Fibroblast of lung (primary cell): ENCODE results near the gene FAM13B. TPM values are rescaled to one million over a fixed set of nuclear protein-coding genes. Genes with fewer than 3 reads are reported as not detected.

ENCODE experiments used
- DNase-seq, 2 donors: peaks; one replicate each; pipeline versions ENCODE4 v3.0.0 to v3.0.0-alpha.2; 2010; ENCODE audit warnings: low read depth in 2 of 2
- H2AFZ ChIP-seq: 2 replicates; pipeline ENCODE4 v1.5.1; 2012; ENCODE audit warnings: low read length, control low read depth, inconsistent platforms
- H3K27ac ChIP-seq: 2 replicates; pipeline ENCODE4 v1.5.1; 2011; ENCODE audit warnings: low read length, control low read depth; ENCODE audit not compliant: insufficient read depth
- H3K27me3 ChIP-seq: 2 replicates; pipeline ENCODE4 v1.5.1; 2011; ENCODE audit warnings: mild to moderate bottlenecking, low read length; ENCODE audit not compliant: control insufficient read depth, insufficient read depth
- H3K36me3 ChIP-seq: 2 replicates; pipeline ENCODE4 v1.5.1; 2011; ENCODE audit warnings: low read length; ENCODE audit not compliant: control insufficient read depth, insufficient read depth
- H3K4me1 ChIP-seq: 2 replicates; pipeline ENCODE4 v1.5.1; 2011; ENCODE audit warnings: low read length; ENCODE audit not compliant: control insufficient read depth, insufficient read depth; ENCODE audit errors: extremely low read depth
- H3K4me2 ChIP-seq: 2 replicates; pipeline ENCODE4 v1.5.1; 2011; ENCODE audit warnings: low read length, control low read depth; ENCODE audit not compliant: insufficient read depth; ENCODE audit errors: extremely low read depth
- H3K4me3 ChIP-seq, 4 experiments: fragments of 200-600 bp in 1 of 4; sonication (generic) in 1 of 4; replicated peaks in 1 of 4; 2 replicates each; pipeline ENCODE4 v1.5.1; 2011 to 2016; ENCODE audit warnings: low read length in 4 of 4, low read depth in 3 of 4, mild to moderate bottlenecking in 3 of 4, control low read depth in 2 of 4, inconsistent platforms in 1 of 4, mixed read lengths in 1 of 4; ENCODE audit not compliant: insufficient read depth in 1 of 4; ENCODE audit errors: control extremely low read depth in 1 of 4
- H3K79me2 ChIP-seq: 2 replicates; pipeline ENCODE4 v1.5.1; 2012; ENCODE audit warnings: mild to moderate bottlenecking, low read length, inconsistent platforms; ENCODE audit not compliant: control insufficient read depth, insufficient read depth
- H3K9ac ChIP-seq: 2 replicates; pipeline ENCODE4 v1.5.1; 2011; ENCODE audit warnings: mild to moderate bottlenecking, low read length, control low read depth; ENCODE audit not compliant: insufficient read depth
- H3K9me3 ChIP-seq: 2 replicates; pipeline ENCODE4 v1.5.1; 2012; ENCODE audit warnings: low read depth, low read length; ENCODE audit not compliant: control insufficient read depth, insufficient read depth
- H4K20me1 ChIP-seq: 2 replicates; pipeline ENCODE4 v1.5.1; 2011; ENCODE audit warnings: low read length; ENCODE audit not compliant: control insufficient read depth, insufficient read depth; ENCODE audit errors: extremely low read depth
- CTCF ChIP-seq, 2 donors: IDR thresholded peaks in 1 of 2; conservative IDR thresholded peaks in 1 of 2; 1 replicate in 1 of 2; 2 replicates in 1 of 2; pipeline ENCODE4 v1.5.1; 2011 to 2012; ENCODE audit warnings: low read length in 2 of 2, control low read depth in 1 of 2, inconsistent platforms in 1 of 2, low read depth in 1 of 2, mild to moderate bottlenecking in 1 of 2
- EZH2 ChIP-seq: IDR thresholded peaks from 2 replicates; pipeline ENCODE4 v1.5.1; 2012; ENCODE audit warnings: low read length, control low read depth, mild to moderate bottlenecking; ENCODE audit errors: missing control alignments
- polyA plus RNA-seq, 2 donors: library from polyadenylated mRNA; depleted of rRNA in 1 of 2; stranded (reverse) in 1 of 2; unstranded in 1 of 2; fragments of >200 nt; gene quantifications; 2 replicates each; pipeline ENCODE4 v1.2.1, GENCODE V29; 2011 to 2012; ENCODE audit warnings: missing spikeins in 1 of 2
- total RNA-seq: library from RNA; depleted of rRNA; stranded (reverse); fragments of >200 nt; gene quantifications from 2 replicates; pipeline ENCODE4 v1.2.1, GENCODE V29; 2014

FAM13B gene
- total and polyA plus RNA-seq, 2 donors (not counting 1 experiment from before 2014, with no cell fraction given), result 20.7 to 25.1 TPM

GRCh38 chr5:138037907-138038633 is 5.2 kb upstream of the FAM13B start:
- Histone ChIP-seq H3K4me2 (no peak overlapping the region), H3K9ac (no peak overlapping the region), H3K4me1 (peaks cover 4% of the 10 kb centered on the region), H4K20me1 (no peaks in the 10 kb centered on the region), H3K27ac (no peak overlapping the region), H2AFZ (no peak overlapping the region), H3K9me3 (no peaks in the 10 kb centered on the region), H3K27me3 (no peaks in the 10 kb centered on the region), H3K4me3 (no peak overlapping the region), H3K79me2 (no peaks in the 10 kb centered on the region), H3K36me3 (no peaks in the 10 kb centered on the region)
- TF ChIP-seq CTCF (conservative IDR thresholded peaks at IDR 0.05 in 1 of 2, IDR thresholded peaks at IDR 0.05 in 1 of 2; ENCODE audit: low read depth in 1 of 2, low read length in 2 of 2) (no peak), EZH2 (no peak)
- no peak for DNase-seq

- Histone ChIP-seq H3K4me3 (no peak overlapping the region), H2AFZ (no peak overlapping the region), H3K4me1 (peaks cover 4% of the 10 kb centered on the region), H3K9ac (no peak overlapping the region), H3K79me2 (peaks cover 1% of the 10 kb centered on the region), H3K27me3 (no peaks in the 10 kb centered on the region), H3K9me3 (no peaks in the 10 kb centered on the region), H3K4me2 (no peak overlapping the region), H3K27ac (no peak overlapping the region), H3K36me3 (no peaks in the 10 kb centered on the region), H4K20me1 (no peaks in the 10 kb centered on the region)
- TF ChIP-seq EZH2 (no peak), CTCF (conservative IDR thresholded peaks at IDR 0.05 in 1 of 2, IDR thresholded peaks at IDR 0.05 in 1 of 2; ENCODE audit: low read depth in 1 of 2, low read length in 2 of 2) (no peak)
- no peak for DNase-seq
Measured at GRCh38 chr5:138037271-138037670, 4.4 kb upstream of the FAM13B start.

- H4K20me1 ChIP-seq, result no peaks in the 10 kb centered on the region
- no peaks in the 10 kb centered on the region for H3K9me3 ChIP-seq
- peaks cover 15% of the 10 kb centered on the region for H3K79me2 ChIP-seq
- TF ChIP-seq CTCF (conservative IDR thresholded peaks at IDR 0.05 in 1 of 2, IDR thresholded peaks at IDR 0.05 in 1 of 2; ENCODE audit: low read depth in 1 of 2, low read length in 2 of 2), result peak; percentile 73 to 89
- TF ChIP-seq EZH2, result no peak
- peaks cover 4% of the 10 kb centered on the region for H3K4me1 ChIP-seq
- H3K36me3 ChIP-seq, result no peaks in the 10 kb centered on the region
- H3K27ac ChIP-seq, result no peak overlapping the region
- no peaks in the 10 kb centered on the region for H3K27me3 ChIP-seq
- H2AFZ ChIP-seq, result peak overlapping the region; percentile 87
- H3K9ac ChIP-seq, result no peak overlapping the region
- DNase-seq, result peak; percentile 81 to 90
- no peak overlapping the region for H3K4me3 ChIP-seq
- no peak overlapping the region for H3K4me2 ChIP-seq
Measured at GRCh38 chr5:138035605-138036537, 3.0 kb upstream of the FAM13B start.
